Esophagus squamous epithelium (tissue), 5 donors: ENCODE measurements around the gene MCUB. TPM values are rescaled to one million over a fixed set of nuclear protein-coding genes. Genes with fewer than 3 reads are reported as not detected.
"Not testable (repeated sequence)": the region's sequence is repeated elsewhere in the genome, so short reads cannot be mapped to it uniquely, and the experiment has no call there.

Source experiments
- DNase-seq: peaks from one replicate; lab custom pipeline; 2025; lab: John Stamatoyannopoulos, UW
- H3K27ac ChIP-seq, 4 donors: fragments of 200-600 bp; sonication (generic); one replicate each; pipeline ENCODE4 v1.5.1; 2016 to 2019; ENCODE audit warnings: mild to moderate bottlenecking in 1 of 4
- H3K27me3 ChIP-seq, 4 donors: fragments of 200-600 bp; sonication (generic); 1 replicate in 3 of 4; 2 replicates in 1 of 4; pipeline versions ENCODE4 v1.5.1 to v1.6.0; 2017 to 2021; ENCODE audit warnings: antibody characterized with exemption in 1 of 4
- H3K36me3 ChIP-seq, 3 donors: fragments of 200-600 bp; sonication (generic); one replicate each; pipeline ENCODE4 v1.5.1; 2016 to 2019
- H3K4me1 ChIP-seq, 3 donors: fragments of 200-600 bp; sonication (generic); one replicate each; pipeline ENCODE4 v1.5.1; 2017 to 2019
- H3K4me3 ChIP-seq, 4 donors: fragments of 200-600 bp; sonication (generic); 1 replicate in 3 of 4; 2 replicates in 1 of 4; pipeline ENCODE4 v1.5.1; 2016 to 2019; ENCODE audit warnings: mild to moderate bottlenecking in 2 of 4, moderate library complexity in 1 of 4
- H3K9me3 ChIP-seq, 3 donors: fragments of 200-600 bp; sonication (generic); one replicate each; pipeline ENCODE4 v1.5.1; 2016 to 2019
- POLR2A ChIP-seq, 4 donors: fragments of 450-650 bp; IDR thresholded peaks; one replicate each; pipeline ENCODE4 v1.6.1; 2017; ENCODE audit warnings: antibody characterized with exemption in 4 of 4, mild to moderate bottlenecking in 4 of 4, moderate library complexity in 3 of 4
- WGBS, 2 donors: methylation state at CpG; one replicate each; pipeline ENCODE4 v1.1.5; 2018; 5-methylcytosine and 5-hydroxymethylcytosine counted together
- intact Hi-C: fragments of 100-400 bp; cut with DNase I; formaldehyde crosslinking; loops from one replicate; pipeline ENCODE4 v1.15.0; 2022
- total RNA-seq, 4 donors: library from RNA; depleted of rRNA; stranded (reverse); fragments of >200 nt; gene quantifications; one replicate each; pipeline ENCODE4 v1.1.0, GENCODE V29; 2016
- TF ChIP-seq, protein P1 (sequence below), 6 experiments: fragments of 450-650 bp in 4 of 6; fragments of 200-600 bp in 2 of 6; sonication (generic) in 2 of 6; IDR thresholded peaks; one replicate each; pipeline ENCODE4 v1.5.1; 2016 to 2019; ENCODE audit warnings: antibody characterized with exemption in 6 of 6, mild to moderate bottlenecking in 4 of 6, moderate library complexity in 4 of 6
- donor health status: DM: yes; HTN: yes; CAD: no.

Gene MCUB
- total RNA-seq, 4 donors from 2014 or later: 18.7 to 34.5 (median 22.2) TPM

DNA sequence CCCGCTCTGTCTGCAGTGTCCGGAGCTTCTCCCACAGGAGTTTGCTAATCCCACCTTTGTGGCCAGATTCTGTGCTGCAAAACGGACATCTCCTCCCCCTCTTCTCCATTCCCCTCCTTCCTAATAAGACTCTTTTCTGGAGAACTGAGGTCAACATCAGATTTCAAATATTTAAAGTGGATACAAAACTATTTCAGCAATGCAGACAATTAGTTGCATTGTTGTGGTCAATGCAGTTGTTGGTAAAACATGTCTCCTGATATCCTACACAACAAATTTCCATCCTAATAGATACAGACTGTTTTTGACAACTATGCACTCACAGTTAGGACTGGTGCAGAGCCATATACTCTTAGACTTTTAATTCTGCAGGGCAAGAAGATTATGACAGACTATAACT lies 5.1 kb upstream of the MCUB start:
- intact Hi-C loops: no loop called here
- no peaks in the 10 kb centered on the region for H3K9me3 ChIP-seq
- no peaks in the 10 kb centered on the region for H3K27me3 ChIP-seq
- H3K4me1 ChIP-seq: peaks cover 0 to 7% (median 7%) of the 10 kb centered on the region in 3 donors
- no peak overlapping the region for H3K4me3 ChIP-seq
- no peak for DNase-seq
- peaks cover 0 to 8% (median 0%) of the 10 kb centered on the region in 3 donors for H3K36me3 ChIP-seq
- no peak for TF ChIP-seq POLR2A (IDR thresholded peaks at IDR 0.05)
- TF ChIP-seq, protein P1, sequence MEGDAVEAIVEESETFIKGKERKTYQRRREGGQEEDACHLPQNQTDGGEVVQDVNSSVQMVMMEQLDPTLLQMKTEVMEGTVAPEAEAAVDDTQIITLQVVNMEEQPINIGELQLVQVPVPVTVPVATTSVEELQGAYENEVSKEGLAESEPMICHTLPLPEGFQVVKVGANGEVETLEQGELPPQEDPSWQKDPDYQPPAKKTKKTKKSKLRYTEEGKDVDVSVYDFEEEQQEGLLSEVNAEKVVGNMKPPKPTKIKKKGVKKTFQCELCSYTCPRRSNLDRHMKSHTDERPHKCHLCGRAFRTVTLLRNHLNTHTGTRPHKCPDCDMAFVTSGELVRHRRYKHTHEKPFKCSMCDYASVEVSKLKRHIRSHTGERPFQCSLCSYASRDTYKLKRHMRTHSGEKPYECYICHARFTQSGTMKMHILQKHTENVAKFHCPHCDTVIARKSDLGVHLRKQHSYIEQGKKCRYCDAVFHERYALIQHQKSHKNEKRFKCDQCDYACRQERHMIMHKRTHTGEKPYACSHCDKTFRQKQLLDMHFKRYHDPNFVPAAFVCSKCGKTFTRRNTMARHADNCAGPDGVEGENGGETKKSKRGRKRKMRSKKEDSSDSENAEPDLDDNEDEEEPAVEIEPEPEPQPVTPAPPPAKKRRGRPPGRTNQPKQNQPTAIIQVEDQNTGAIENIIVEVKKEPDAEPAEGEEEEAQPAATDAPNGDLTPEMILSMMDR (IDR thresholded peaks at IDR 0.05): no peak
- WGBS, 2 donors: 71 to 85% methylated on average over 3 of the region's 3 CpGs
- no peak overlapping the region for H3K27ac ChIP-seq

DNA sequence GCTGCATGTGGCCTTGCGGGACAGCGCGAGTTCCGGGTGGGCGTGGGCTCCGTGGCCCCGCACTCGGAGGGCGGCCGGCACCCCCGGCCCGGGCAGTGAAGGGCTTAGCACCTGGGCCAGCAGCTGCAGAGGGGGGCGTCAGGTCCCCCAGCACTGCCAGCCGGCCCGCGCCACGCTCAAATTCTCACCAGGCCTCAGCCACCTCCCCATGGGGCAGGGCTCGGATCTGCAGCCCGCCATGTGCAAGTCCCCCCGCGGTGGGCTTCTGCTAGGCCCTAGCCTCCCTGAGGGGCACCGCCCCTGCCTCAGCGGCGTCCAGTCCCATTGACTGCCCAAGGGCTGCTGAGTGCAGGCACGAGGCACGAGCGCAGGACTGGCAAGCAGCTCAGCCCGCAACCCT lies 2.6 kb upstream of the MCUB start:
- intact Hi-C loops: no loop called here
- no peak for TF ChIP-seq POLR2A (IDR thresholded peaks at IDR 0.05)
- TF ChIP-seq, protein P1 (IDR thresholded peaks at IDR 0.05): no peak
- Histone ChIP-seq H3K36me3 (peaks cover 0 to 3% (median 0%) of the 10 kb centered on the region in 3 donors), H3K4me1 (peaks cover 10 to 25% (median 14%) of the 10 kb centered on the region in 3 donors), H3K4me3 (no peak overlapping the region), H3K27ac (no peak overlapping the region), H3K9me3 (no peaks in the 10 kb centered on the region), H3K27me3 (no peaks in the 10 kb centered on the region)
- DNase-seq: no peak
- 84% methylated on average over 5 of the region's 28 CpGs; no CpG with 5 or more reads in 1 of the 2 donors for WGBS, 2 donors

DNA sequence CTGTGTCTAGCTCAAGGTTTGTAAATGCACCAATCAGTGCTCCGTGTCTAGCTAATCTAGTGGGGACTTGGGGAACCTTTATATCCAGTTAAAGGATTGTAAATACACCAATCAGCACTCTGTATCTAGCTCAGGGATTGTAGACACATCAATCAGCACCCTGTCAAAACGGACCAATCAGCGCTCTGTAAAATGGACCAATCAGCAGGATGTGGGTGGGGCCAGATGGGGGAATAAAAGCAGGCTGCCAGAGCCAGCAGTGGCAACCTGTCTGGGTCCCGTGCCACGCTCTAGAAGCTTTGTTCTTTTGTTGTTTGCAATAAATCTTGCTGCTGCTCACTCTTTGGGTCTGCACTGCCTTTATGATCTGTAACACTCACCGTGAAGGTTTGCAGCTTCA lies 2.0 kb upstream of the MCUB start:
- H3K4me3 ChIP-seq, H3K27me3 ChIP-seq, H3K36me3 ChIP-seq, H3K9me3 ChIP-seq, DNase-seq, H3K27ac ChIP-seq, intact Hi-C loops: not testable (repeated sequence)
- 91 to 92% methylated on average over 4 to 6 of the region's 6 CpGs for WGBS, 2 donors
- H3K4me1 ChIP-seq: peaks cover 10 to 27% (median 14%) of the 10 kb centered on the region in 3 donors

DNA sequence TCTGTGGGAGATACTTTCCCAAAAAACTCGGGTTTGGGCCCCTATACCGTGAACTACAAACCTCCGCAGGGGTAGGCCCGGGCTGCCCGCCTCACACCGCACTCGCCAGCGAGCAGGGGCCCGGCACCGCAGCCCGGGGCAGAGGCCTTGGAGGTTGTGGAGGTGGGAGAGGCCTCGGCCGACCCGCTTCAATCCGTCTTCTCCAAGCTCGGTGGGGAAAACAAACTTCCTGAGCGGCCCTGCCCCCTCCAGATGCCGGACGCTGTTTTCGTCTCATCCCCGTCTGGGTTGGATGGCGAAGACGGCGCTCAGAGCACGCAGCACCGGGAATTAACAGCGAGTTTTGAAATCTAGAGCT lies 442 bp upstream of the MCUB start:
- TF ChIP-seq, protein P1 (IDR thresholded peaks at IDR 0.05): no peak
- TF ChIP-seq POLR2A (IDR thresholded peaks at IDR 0.05): no peak

DNA sequence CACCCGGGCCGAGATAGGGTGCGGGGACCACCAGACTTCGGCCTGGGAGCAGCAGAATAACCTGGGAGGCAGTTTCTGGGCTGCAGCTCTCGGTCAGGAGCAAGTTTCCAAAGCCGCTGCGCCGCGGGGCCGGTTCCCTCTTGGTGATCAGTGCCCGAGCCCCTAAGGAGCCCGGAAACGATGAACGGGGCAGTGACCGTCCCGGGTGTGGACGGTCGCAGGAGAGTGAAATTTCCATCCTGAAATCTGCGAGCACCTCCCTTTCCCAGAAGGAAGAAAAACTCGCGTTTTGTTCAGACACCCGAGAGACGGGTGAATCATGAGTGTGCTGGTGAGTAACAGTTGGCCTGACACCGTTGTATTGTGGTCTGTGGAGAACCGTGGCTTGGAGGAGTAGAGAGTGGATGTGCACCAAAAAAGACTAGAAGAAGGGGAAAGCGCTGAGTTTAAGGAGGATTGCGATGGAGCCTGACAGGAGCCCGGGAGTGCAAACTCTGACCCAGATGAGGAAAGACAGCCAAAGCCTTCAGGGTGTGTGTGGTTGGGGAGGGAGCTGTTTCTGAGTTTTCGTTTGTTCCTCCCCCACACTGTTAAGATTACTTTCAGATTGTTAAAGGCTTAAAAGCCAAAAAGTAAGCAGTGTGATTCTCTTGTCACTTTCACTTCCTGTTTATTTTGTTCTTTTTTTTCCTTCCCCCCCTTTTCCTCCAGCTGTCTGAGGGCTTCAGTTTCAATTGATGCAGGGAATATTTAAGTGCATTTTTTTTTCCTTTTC lies 828 bp downstream of the MCUB start:
- H3K4me3 ChIP-seq: peak overlapping the region; percentile 70 to 96 (median 86)
- peak overlapping the region; percentile 86 to 97 (median 94) for H3K27ac ChIP-seq
- intact Hi-C loops: loop anchor here (10.0 kb wide), 1 partner anchor 126 kb away; the partner anchor contains the start of gene SEC24B
- no peaks in the 10 kb centered on the region for H3K27me3 ChIP-seq
- no peaks in the 10 kb centered on the region for H3K9me3 ChIP-seq
- TF ChIP-seq, protein P1 (IDR thresholded peaks at IDR 0.05): no peak
- TF ChIP-seq POLR2A (IDR thresholded peaks at IDR 0.05): peak in 1 of 4 donors; percentile 15
- WGBS, 2 donors: 0 to 1% methylated on average over 17 to 21 of the region's 29 CpGs
- H3K4me1 ChIP-seq: peaks cover 10 to 31% (median 14%) of the 10 kb centered on the region in 3 donors
- H3K36me3 ChIP-seq: no peaks in the 10 kb centered on the region
- DNase-seq: no peak

More for the DNA sequence above, 442 bp upstream of the MCUB start:
- Histone ChIP-seq H3K4me1 (peaks cover 10 to 31% (median 14%) of the 10 kb centered on the region in 3 donors), H3K27me3 (no peaks in the 10 kb centered on the region), H3K4me3 (peak overlapping the region; percentile 70 to 96 (median 86)), H3K27ac (peak overlapping the region; percentile 86 to 97 (median 94)), H3K9me3 (no peaks in the 10 kb centered on the region), H3K36me3 (no peaks in the 10 kb centered on the region)
- intact Hi-C loops: no loop called here
- DNase-seq: no peak
- 0% methylated on average over 3 to 15 of the region's 27 CpGs for WGBS, 2 donors
